ENCODE data around the gene HLA-A. TPM values are rescaled to one million over a fixed set of nuclear protein-coding genes. Genes with fewer than 3 reads are reported as not detected.

Gene HLA-A
- total and polyA plus RNA-seq, 2 experiments from 2014 or later = 339 to 349 TPM

DNA sequence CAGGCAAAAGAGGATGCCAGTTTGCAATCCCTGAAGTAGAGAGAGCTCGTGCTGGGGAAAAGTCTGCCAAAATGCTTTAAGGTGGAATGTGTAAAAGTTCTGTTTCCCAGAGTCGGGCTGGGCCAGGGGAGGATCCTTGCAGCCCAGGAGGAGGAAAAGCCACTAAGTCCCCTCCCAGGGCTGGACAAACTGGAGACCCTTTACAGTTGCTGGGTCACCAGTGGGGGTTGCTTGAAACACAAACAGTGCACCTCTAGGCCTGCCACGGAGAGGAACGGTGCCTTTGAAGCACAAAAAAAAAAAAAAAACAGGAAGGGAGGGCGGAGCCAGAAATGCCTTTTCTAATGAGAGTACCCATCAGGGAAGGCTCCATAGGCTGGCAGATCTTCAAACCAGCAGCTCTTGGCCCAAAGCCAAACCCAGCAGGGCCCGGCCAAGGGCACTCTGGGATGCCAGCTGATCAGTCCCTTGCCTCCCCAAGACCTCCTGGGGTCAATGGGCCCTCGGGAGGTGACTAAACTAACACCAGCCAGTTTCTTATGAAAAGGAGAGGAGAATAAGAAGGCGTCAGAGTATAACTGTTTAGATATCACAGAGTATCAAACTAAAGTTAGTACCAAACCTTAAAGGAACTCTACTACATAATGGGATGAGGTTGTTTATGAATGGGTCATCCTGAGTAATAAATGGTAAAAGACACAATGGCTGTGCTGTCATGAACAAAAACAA lies 23.7 kb downstream of the HLA-A start:
- Histone ChIP-seq H3K4me1 (ENCODE audit: insufficient read depth) (peaks cover 26% of the 10 kb centered on the region), H3K27ac (peak overlapping the region; percentile 84), H4K20me1 (ENCODE audit: insufficient read depth, poor library complexity, severe bottlenecking) (no peaks in the 10 kb centered on the region), H3K4me2 (peak overlapping the region; percentile 71), H3K79me2 (no peaks in the 10 kb centered on the region), H3K9me3 (ENCODE audit: low read depth) (no peaks in the 10 kb centered on the region), H3K27me3 (no peaks in the 10 kb centered on the region), H3K4me3 (no peak overlapping the region), H2AFZ (peak overlapping the region; percentile 34), H3K36me3 (replicated peaks; ENCODE audit: insufficient read depth, low read depth) (no peaks in the 10 kb centered on the region), H3K9me2 (replicated peaks; ENCODE audit: insufficient read depth) (no peaks in the 10 kb centered on the region)
- DNase-seq (ENCODE audit: low spot score) = peak; percentile 61
- TF ChIP-seq EZH2 (IDR thresholded peaks at IDR 0.05; ENCODE audit: borderline replicate concordance) (no peak), EZH2phosphoT487 (IDR thresholded peaks at IDR 0.05; ENCODE audit: low read depth, severe bottlenecking, unreplicated experiment) (no peak)
- TF ChIP-seq, protein P1, sequence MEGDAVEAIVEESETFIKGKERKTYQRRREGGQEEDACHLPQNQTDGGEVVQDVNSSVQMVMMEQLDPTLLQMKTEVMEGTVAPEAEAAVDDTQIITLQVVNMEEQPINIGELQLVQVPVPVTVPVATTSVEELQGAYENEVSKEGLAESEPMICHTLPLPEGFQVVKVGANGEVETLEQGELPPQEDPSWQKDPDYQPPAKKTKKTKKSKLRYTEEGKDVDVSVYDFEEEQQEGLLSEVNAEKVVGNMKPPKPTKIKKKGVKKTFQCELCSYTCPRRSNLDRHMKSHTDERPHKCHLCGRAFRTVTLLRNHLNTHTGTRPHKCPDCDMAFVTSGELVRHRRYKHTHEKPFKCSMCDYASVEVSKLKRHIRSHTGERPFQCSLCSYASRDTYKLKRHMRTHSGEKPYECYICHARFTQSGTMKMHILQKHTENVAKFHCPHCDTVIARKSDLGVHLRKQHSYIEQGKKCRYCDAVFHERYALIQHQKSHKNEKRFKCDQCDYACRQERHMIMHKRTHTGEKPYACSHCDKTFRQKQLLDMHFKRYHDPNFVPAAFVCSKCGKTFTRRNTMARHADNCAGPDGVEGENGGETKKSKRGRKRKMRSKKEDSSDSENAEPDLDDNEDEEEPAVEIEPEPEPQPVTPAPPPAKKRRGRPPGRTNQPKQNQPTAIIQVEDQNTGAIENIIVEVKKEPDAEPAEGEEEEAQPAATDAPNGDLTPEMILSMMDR (IDR thresholded peaks at IDR 0.05; ENCODE audit: poor library complexity) = no peak
- 34% methylated on average over 8 of the region's 8 CpGs for WGBS (ENCODE audit: low lambda C conversion rate, missing lambda C conversion rate)

DNA sequence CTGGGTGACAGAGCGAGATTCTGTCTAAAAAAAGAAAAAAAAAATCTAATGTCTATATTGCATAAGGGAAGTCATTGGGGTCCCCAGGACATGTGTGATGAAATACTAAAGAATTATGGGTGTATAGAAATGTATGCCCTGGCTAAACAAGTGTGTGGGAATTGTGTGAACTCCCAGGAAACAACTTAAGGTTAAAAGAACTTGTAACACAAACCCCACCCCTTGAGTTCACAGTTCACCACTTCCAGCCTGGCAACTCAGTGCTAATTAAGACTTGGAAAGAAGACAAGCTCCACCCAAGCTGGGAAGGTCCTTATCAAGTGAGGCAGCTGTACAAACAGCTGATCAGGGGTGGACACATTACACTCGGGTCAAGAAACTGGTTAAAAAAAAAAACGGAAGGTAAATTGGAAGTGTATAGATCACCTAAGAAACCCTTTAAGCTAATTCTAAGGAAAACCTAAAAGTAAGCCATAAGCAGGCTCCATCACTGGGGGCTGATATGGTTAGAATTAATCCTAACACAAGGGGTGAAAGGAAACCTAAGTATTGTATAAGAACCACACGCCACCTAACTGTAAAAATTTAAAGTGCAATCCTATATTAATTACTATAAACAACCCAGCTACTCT lies 25.2 kb downstream of the HLA-A start:
- Histone ChIP-seq H2AFZ (no peak overlapping the region), H3K4me3 (no peak overlapping the region), H3K79me2 (no peaks in the 10 kb centered on the region), H3K36me3 (replicated peaks; ENCODE audit: insufficient read depth, low read depth) (no peaks in the 10 kb centered on the region), H3K27me3 (peaks cover 3% of the 10 kb centered on the region), H3K27ac (peak overlapping the region; percentile 84), H3K4me2 (peak overlapping the region; percentile 71), H3K9me3 (ENCODE audit: low read depth) (no peaks in the 10 kb centered on the region), H3K9me2 (replicated peaks; ENCODE audit: insufficient read depth) (no peaks in the 10 kb centered on the region), H3K4me1 (ENCODE audit: insufficient read depth) (peaks cover 26% of the 10 kb centered on the region), H4K20me1 (ENCODE audit: insufficient read depth, poor library complexity, severe bottlenecking) (no peaks in the 10 kb centered on the region)
- WGBS (ENCODE audit: low lambda C conversion rate, missing lambda C conversion rate) = 61% methylated on average over 4 of the region's 4 CpGs
- no peak for TF ChIP-seq EZH2phosphoT487 (IDR thresholded peaks at IDR 0.05; ENCODE audit: low read depth, severe bottlenecking, unreplicated experiment)
- TF ChIP-seq, protein P1 (IDR thresholded peaks at IDR 0.05; ENCODE audit: poor library complexity) = peak; percentile 6
- DNase-seq (ENCODE audit: low spot score) = peak; percentile 66

DNA sequence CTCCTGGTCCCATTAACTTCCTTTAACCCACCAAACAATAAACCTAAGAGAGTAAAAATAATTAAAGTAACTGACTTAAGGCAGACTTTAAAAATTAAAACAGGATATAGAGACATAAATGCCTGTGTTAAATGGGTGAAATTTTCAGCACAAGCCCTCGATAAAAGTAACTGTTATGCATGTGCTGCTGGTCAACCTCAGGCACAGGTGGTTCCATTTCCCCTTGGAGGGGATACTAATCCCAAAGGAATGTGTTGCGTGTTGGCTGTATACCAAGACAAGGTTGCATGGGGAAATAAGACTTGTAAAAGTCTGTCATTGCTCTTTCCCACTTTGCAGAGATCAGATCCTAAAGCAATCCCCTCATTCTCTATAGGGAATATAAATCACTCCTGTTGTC lies 25.8 kb downstream of the HLA-A start:
- peaks cover 9% of the 10 kb centered on the region for H3K27me3 ChIP-seq
- H4K20me1 ChIP-seq (ENCODE audit: insufficient read depth, poor library complexity, severe bottlenecking) = no peaks in the 10 kb centered on the region
- no peaks in the 10 kb centered on the region for H3K79me2 ChIP-seq
- WGBS (ENCODE audit: low lambda C conversion rate, missing lambda C conversion rate) = 53% methylated on average over 2 of the region's 2 CpGs
- peak overlapping the region; percentile 71 for H3K4me2 ChIP-seq
- no peaks in the 10 kb centered on the region for H3K36me3 ChIP-seq (replicated peaks; ENCODE audit: insufficient read depth, low read depth)
- H2AFZ ChIP-seq = no peak overlapping the region
- TF ChIP-seq EZH2 (IDR thresholded peaks at IDR 0.05; ENCODE audit: borderline replicate concordance) (no peak), EZH2phosphoT487 (IDR thresholded peaks at IDR 0.05; ENCODE audit: low read depth, severe bottlenecking, unreplicated experiment) (no peak)
- TF ChIP-seq, protein P1 (IDR thresholded peaks at IDR 0.05; ENCODE audit: poor library complexity) = no peak
- H3K9me3 ChIP-seq (ENCODE audit: low read depth) = no peaks in the 10 kb centered on the region
- no peaks in the 10 kb centered on the region for H3K9me2 ChIP-seq (replicated peaks; ENCODE audit: insufficient read depth)
- DNase-seq (ENCODE audit: low spot score) = no peak
- H3K4me3 ChIP-seq = no peak overlapping the region
- peak overlapping the region; percentile 84 for H3K27ac ChIP-seq
- H3K4me1 ChIP-seq (ENCODE audit: insufficient read depth) = peaks cover 26% of the 10 kb centered on the region
